ENCODE data around the gene FAM186B. TPM values are rescaled to one million over a fixed set of nuclear protein-coding genes. Genes with fewer than 3 reads are reported as not detected.
A peak's percentile ranks its signal among the peaks of the same experiment; 100 is the strongest.

FAM186B gene
- total RNA-seq, 1 donor from 2014 or later, result not detected

- Histone ChIP-seq H3K36me3 (ENCODE audit: control insufficient read depth in 3 of 3, insufficient read depth in 3 of 3, low read length in 3 of 3) (peaks cover 4 to 15% (median 12%) of the 10 kb centered on the region in 3 donors), H3K4me3 (ENCODE audit: low read length in 3 of 3) (no peak overlapping the region), H3K4me1 (ENCODE audit: control insufficient read depth in 3 of 3, insufficient read depth in 3 of 3, low read length in 3 of 3) (peaks cover 24 to 26% (median 26%) of the 10 kb centered on the region in 3 donors), H3K9ac (ENCODE audit: low read depth in 1 of 3, low read length in 3 of 3) (no peak overlapping the region), H3K27me3 (ENCODE audit: control insufficient read depth in 3 of 3, insufficient read depth in 3 of 3, low read length in 3 of 3) (no peaks in the 10 kb centered on the region), H3K9me3 (ENCODE audit: control insufficient read depth in 3 of 3, low read length in 3 of 3) (no peaks in the 10 kb centered on the region), H3K27ac (ENCODE audit: low read depth, low read length) (no peak overlapping the region)
Measured at GRCh38 chr12:49587174-49587908, 18.1 kb downstream of the FAM186B start.

- H3K9me3 ChIP-seq (ENCODE audit: control insufficient read depth in 3 of 3, low read length in 3 of 3), result no peaks in the 10 kb centered on the region
- no peak overlapping the region for H3K4me3 ChIP-seq (ENCODE audit: low read length in 3 of 3)
- peaks cover 35 to 37% (median 36%) of the 10 kb centered on the region in 3 donors for H3K4me1 ChIP-seq (ENCODE audit: control insufficient read depth in 3 of 3, insufficient read depth in 3 of 3, low read length in 3 of 3)
- peaks cover 0 to 15% (median 7%) of the 10 kb centered on the region in 3 donors for H3K36me3 ChIP-seq (ENCODE audit: control insufficient read depth in 3 of 3, insufficient read depth in 3 of 3, low read length in 3 of 3)
- H3K27me3 ChIP-seq (ENCODE audit: control insufficient read depth in 3 of 3, insufficient read depth in 3 of 3, low read length in 3 of 3), result no peaks in the 10 kb centered on the region
- H3K9ac ChIP-seq (ENCODE audit: low read depth in 1 of 3, low read length in 3 of 3), result no peak overlapping the region
- no peak overlapping the region for H3K27ac ChIP-seq (ENCODE audit: low read depth, low read length)
Measured at GRCh38 chr12:49585477-49586459, 19.7 kb downstream of the FAM186B start.

- Histone ChIP-seq H3K27me3 (ENCODE audit: control insufficient read depth in 3 of 3, insufficient read depth in 3 of 3, low read length in 3 of 3) (no peaks in the 10 kb centered on the region), H3K36me3 (ENCODE audit: control insufficient read depth in 3 of 3, insufficient read depth in 3 of 3, low read length in 3 of 3) (peaks cover 0 to 15% (median 7%) of the 10 kb centered on the region in 3 donors), H3K9ac (ENCODE audit: low read depth in 1 of 3, low read length in 3 of 3) (no peak overlapping the region), H3K9me3 (ENCODE audit: control insufficient read depth in 3 of 3, low read length in 3 of 3) (no peaks in the 10 kb centered on the region), H3K4me3 (ENCODE audit: low read length in 3 of 3) (peak overlapping the region in 1 of 3 donors; percentile 2), H3K4me1 (ENCODE audit: control insufficient read depth in 3 of 3, insufficient read depth in 3 of 3, low read length in 3 of 3) (peaks cover 42 to 45% (median 45%) of the 10 kb centered on the region in 3 donors), H3K27ac (ENCODE audit: low read depth, low read length) (peak overlapping the region; percentile 41)
Measured at GRCh38 chr12:49584591-49584990, 20.8 kb downstream of the FAM186B start.

- peaks cover 38 to 44% (median 42%) of the 10 kb centered on the region in 3 donors for H3K4me1 ChIP-seq (ENCODE audit: control insufficient read depth in 3 of 3, insufficient read depth in 3 of 3, low read length in 3 of 3)
- no peak overlapping the region for H3K9ac ChIP-seq (ENCODE audit: low read depth in 1 of 3, low read length in 3 of 3)
- no peaks in the 10 kb centered on the region for H3K27me3 ChIP-seq (ENCODE audit: control insufficient read depth in 3 of 3, insufficient read depth in 3 of 3, low read length in 3 of 3)
Measured at GRCh38 chr12:49583366-49584094, 21.9 kb downstream of the FAM186B start.

GRCh38 chr12:49582850-49583249, 22.6 kb downstream of the FAM186B start:
- Histone ChIP-seq H3K36me3 (ENCODE audit: control insufficient read depth in 3 of 3, insufficient read depth in 3 of 3, low read length in 3 of 3) (peaks cover 0 to 17% (median 7%) of the 10 kb centered on the region in 3 donors), H3K9ac (ENCODE audit: low read depth in 1 of 3, low read length in 3 of 3) (no peak overlapping the region), H3K27me3 (ENCODE audit: control insufficient read depth in 3 of 3, insufficient read depth in 3 of 3, low read length in 3 of 3) (no peaks in the 10 kb centered on the region), H3K27ac (ENCODE audit: low read depth, low read length) (no peak overlapping the region), H3K4me1 (ENCODE audit: control insufficient read depth in 3 of 3, insufficient read depth in 3 of 3, low read length in 3 of 3) (peaks cover 37 to 44% (median 42%) of the 10 kb centered on the region in 3 donors), H3K4me3 (ENCODE audit: low read length in 3 of 3) (no peak overlapping the region), H3K9me3 (ENCODE audit: control insufficient read depth in 3 of 3, low read length in 3 of 3) (no peaks in the 10 kb centered on the region)

More at GRCh38 chr12:49583366-49584094, 21.9 kb downstream of the FAM186B start:
- peak overlapping the region; percentile 26 for H3K27ac ChIP-seq (ENCODE audit: low read depth, low read length)
- no peaks in the 10 kb centered on the region for H3K9me3 ChIP-seq (ENCODE audit: control insufficient read depth in 3 of 3, low read length in 3 of 3)
- peak overlapping the region in 1 of 3 donors; percentile 22 for H3K4me3 ChIP-seq (ENCODE audit: low read length in 3 of 3)
- H3K36me3 ChIP-seq (ENCODE audit: control insufficient read depth in 3 of 3, insufficient read depth in 3 of 3, low read length in 3 of 3), result peaks cover 0 to 15% (median 7%) of the 10 kb centered on the region in 3 donors

- no peaks in the 10 kb centered on the region for H3K27me3 ChIP-seq (ENCODE audit: control insufficient read depth in 3 of 3, insufficient read depth in 3 of 3, low read length in 3 of 3)
- no peak overlapping the region for H3K27ac ChIP-seq (ENCODE audit: low read depth, low read length)
- H3K4me1 ChIP-seq (ENCODE audit: control insufficient read depth in 3 of 3, insufficient read depth in 3 of 3, low read length in 3 of 3), result peaks cover 37 to 44% (median 42%) of the 10 kb centered on the region in 3 donors
- no peak overlapping the region for H3K4me3 ChIP-seq (ENCODE audit: low read length in 3 of 3)
- no peaks in the 10 kb centered on the region for H3K9me3 ChIP-seq (ENCODE audit: control insufficient read depth in 3 of 3, low read length in 3 of 3)
- peaks cover 3 to 17% (median 11%) of the 10 kb centered on the region in 3 donors for H3K36me3 ChIP-seq (ENCODE audit: control insufficient read depth in 3 of 3, insufficient read depth in 3 of 3, low read length in 3 of 3)
- H3K9ac ChIP-seq (ENCODE audit: low read depth in 1 of 3, low read length in 3 of 3), result no peak overlapping the region
Measured at GRCh38 chr12:49582201-49582600, 23.2 kb downstream of the FAM186B start.

GRCh38 chr12:49580572-49581535, 24.6 kb downstream of the FAM186B start:
- Histone ChIP-seq H3K27ac (ENCODE audit: low read depth, low read length) (peak overlapping the region; percentile 48), H3K9ac (ENCODE audit: low read depth in 1 of 3, low read length in 3 of 3) (peak overlapping the region; percentile 28 to 69 (median 58)), H3K4me1 (ENCODE audit: control insufficient read depth in 3 of 3, insufficient read depth in 3 of 3, low read length in 3 of 3) (peaks cover 37 to 44% (median 41%) of the 10 kb centered on the region in 3 donors), H3K4me3 (ENCODE audit: low read length in 3 of 3) (peak overlapping the region in 1 of 3 donors; percentile 9), H3K27me3 (ENCODE audit: control insufficient read depth in 3 of 3, insufficient read depth in 3 of 3, low read length in 3 of 3) (no peaks in the 10 kb centered on the region), H3K9me3 (ENCODE audit: control insufficient read depth in 3 of 3, low read length in 3 of 3) (no peaks in the 10 kb centered on the region), H3K36me3 (ENCODE audit: control insufficient read depth in 3 of 3, insufficient read depth in 3 of 3, low read length in 3 of 3) (peaks cover 7 to 12% (median 11%) of the 10 kb centered on the region in 3 donors)

- no peak overlapping the region for H3K4me3 ChIP-seq (ENCODE audit: low read length in 3 of 3)
- H3K4me1 ChIP-seq (ENCODE audit: control insufficient read depth in 3 of 3, insufficient read depth in 3 of 3, low read length in 3 of 3), result peaks cover 25 to 32% (median 31%) of the 10 kb centered on the region in 3 donors
- no peaks in the 10 kb centered on the region for H3K27me3 ChIP-seq (ENCODE audit: control insufficient read depth in 3 of 3, insufficient read depth in 3 of 3, low read length in 3 of 3)
- H3K9me3 ChIP-seq (ENCODE audit: control insufficient read depth in 3 of 3, low read length in 3 of 3), result no peaks in the 10 kb centered on the region
- H3K36me3 ChIP-seq (ENCODE audit: control insufficient read depth in 3 of 3, insufficient read depth in 3 of 3, low read length in 3 of 3), result peaks cover 3 to 18% (median 6%) of the 10 kb centered on the region in 3 donors
- H3K27ac ChIP-seq (ENCODE audit: low read depth, low read length), result no peak overlapping the region
- H3K9ac ChIP-seq (ENCODE audit: low read depth in 1 of 3, low read length in 3 of 3), result no peak overlapping the region
Measured at GRCh38 chr12:49578471-49579112, 26.8 kb downstream of the FAM186B start.

Measured in skeletal muscle tissue (tissue), 4 donors.